Measurements from ENCODE around the gene GMDS. TPM values are rescaled to one million over a fixed set of nuclear protein-coding genes. Genes with fewer than 3 reads are reported as not detected.

The GMDS gene
- total RNA-seq, 3 donors from 2014 or later (not counting 1 experiment from before 2014, with no cell fraction given): 23.6 to 31.0 (median 26.4) TPM

DNA sequence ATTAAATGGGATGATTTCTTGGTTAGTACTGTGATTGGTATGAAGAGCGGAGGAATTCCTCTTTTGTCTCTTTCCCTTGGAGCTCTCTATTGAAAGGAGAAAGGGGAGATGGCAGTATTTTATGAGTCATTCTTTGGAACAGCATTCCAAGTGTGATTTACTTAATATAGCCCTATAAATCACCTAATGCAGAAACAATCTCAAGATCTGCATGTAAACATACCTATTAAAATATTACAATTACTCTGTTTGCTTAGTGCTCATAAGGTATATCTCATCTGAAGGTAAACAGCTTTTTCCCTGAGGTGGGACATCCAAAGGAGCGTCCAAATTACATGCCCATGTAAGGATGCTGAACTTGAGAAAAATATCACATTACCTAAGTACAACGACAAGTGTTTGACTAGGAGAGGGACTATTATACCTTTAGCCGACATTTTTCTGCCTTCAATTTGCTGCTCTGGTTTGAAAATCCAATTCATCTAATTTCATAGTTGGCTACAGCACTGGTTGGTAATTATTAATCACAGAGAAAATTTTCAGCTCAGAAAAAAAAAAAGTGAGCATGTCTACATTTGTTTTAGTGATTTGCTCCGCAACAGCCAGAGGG is 406.7 kb downstream of the GMDS start:
- H3K9me3 ChIP-seq (ENCODE audit: control insufficient read depth, insufficient read depth, low read length): no peaks in the 10 kb centered on the region
- Mint-ChIP-seq H3K9me3 (no peaks in the 10 kb centered on the region), H3K27ac (no peak overlapping the region), H3K36me3 (no peaks in the 10 kb centered on the region), H3K27me3 (ENCODE audit: low read depth in 2 of 2) (peaks cover 0 to 4% of the 10 kb centered on the region in 2 donors), H3K4me1 (no peaks in the 10 kb centered on the region), H3K4me3 (no peak overlapping the region)
- H3K4me3 ChIP-seq (ENCODE audit: low read length): no peak overlapping the region
- no peaks in the 10 kb centered on the region for H3K36me3 ChIP-seq (ENCODE audit: control insufficient read depth, insufficient read depth, low read length)
- H3K4me1 ChIP-seq (ENCODE audit: control insufficient read depth, insufficient read depth, low read length): no peaks in the 10 kb centered on the region
- no peaks in the 10 kb centered on the region for H3K27me3 ChIP-seq (ENCODE audit: control insufficient read depth, insufficient read depth, low read length)
- WGBS (ENCODE audit: insufficient coverage): 94% methylated on average over 5 of the region's 5 CpGs
- no peak overlapping the region for H3K27ac ChIP-seq (ENCODE audit: low read length)
- intact Hi-C loops (cut with micrococcal nuclease): no loop called here
- TF ChIP-seq, protein P1, sequence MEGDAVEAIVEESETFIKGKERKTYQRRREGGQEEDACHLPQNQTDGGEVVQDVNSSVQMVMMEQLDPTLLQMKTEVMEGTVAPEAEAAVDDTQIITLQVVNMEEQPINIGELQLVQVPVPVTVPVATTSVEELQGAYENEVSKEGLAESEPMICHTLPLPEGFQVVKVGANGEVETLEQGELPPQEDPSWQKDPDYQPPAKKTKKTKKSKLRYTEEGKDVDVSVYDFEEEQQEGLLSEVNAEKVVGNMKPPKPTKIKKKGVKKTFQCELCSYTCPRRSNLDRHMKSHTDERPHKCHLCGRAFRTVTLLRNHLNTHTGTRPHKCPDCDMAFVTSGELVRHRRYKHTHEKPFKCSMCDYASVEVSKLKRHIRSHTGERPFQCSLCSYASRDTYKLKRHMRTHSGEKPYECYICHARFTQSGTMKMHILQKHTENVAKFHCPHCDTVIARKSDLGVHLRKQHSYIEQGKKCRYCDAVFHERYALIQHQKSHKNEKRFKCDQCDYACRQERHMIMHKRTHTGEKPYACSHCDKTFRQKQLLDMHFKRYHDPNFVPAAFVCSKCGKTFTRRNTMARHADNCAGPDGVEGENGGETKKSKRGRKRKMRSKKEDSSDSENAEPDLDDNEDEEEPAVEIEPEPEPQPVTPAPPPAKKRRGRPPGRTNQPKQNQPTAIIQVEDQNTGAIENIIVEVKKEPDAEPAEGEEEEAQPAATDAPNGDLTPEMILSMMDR (IDR thresholded peaks at IDR 0.05): no peak
- DNase-seq: no peak
- no peak for ATAC-seq

DNA sequence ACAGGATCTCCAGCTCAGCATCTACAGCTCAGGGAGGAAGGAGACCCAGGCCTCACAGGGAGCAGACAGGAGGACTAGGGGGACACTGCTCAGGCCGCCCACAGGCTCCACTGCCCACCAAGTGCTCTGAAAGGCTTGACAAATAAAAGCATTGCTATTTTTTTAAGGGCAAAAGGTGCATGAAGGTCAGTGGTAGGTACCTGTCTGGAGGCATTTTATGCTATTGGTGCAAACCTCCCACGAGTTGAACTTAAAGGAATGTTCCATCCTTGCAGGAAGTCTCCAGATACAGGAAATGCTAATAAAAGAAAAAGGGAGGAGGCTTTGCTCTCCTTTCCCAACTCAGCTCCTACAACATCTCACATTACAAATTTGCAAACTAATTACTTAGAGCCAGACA is 407.6 kb downstream of the GMDS start:
- H3K27me3 Mint-ChIP-seq (ENCODE audit: low read depth in 2 of 2): peaks cover 0 to 4% of the 10 kb centered on the region in 2 donors
- no peaks in the 10 kb centered on the region for H3K27me3 ChIP-seq (ENCODE audit: control insufficient read depth, insufficient read depth, low read length)
- H3K4me1 Mint-ChIP-seq: peaks cover 0 to under 1% of the 10 kb centered on the region in 2 donors
- no peaks in the 10 kb centered on the region for H3K36me3 Mint-ChIP-seq
- DNase-seq: no peak
- H3K4me3 ChIP-seq (ENCODE audit: low read length): no peak overlapping the region
- H3K4me1 ChIP-seq (ENCODE audit: control insufficient read depth, insufficient read depth, low read length): no peaks in the 10 kb centered on the region
- TF ChIP-seq, protein P1 (IDR thresholded peaks at IDR 0.05): no peak
- H3K9me3 ChIP-seq (ENCODE audit: control insufficient read depth, insufficient read depth, low read length): no peaks in the 10 kb centered on the region
- no peak overlapping the region for H3K27ac Mint-ChIP-seq
- no peak for ATAC-seq
- intact Hi-C loops (cut with micrococcal nuclease): no loop called here
- no peak overlapping the region for H3K27ac ChIP-seq (ENCODE audit: low read length)
- H3K9me3 Mint-ChIP-seq: no peaks in the 10 kb centered on the region
- H3K36me3 ChIP-seq (ENCODE audit: control insufficient read depth, insufficient read depth, low read length): no peaks in the 10 kb centered on the region
- H3K4me3 Mint-ChIP-seq: no peak overlapping the region
- 83% methylated on average over 2 of the region's 2 CpGs for WGBS (ENCODE audit: insufficient coverage)

DNA sequence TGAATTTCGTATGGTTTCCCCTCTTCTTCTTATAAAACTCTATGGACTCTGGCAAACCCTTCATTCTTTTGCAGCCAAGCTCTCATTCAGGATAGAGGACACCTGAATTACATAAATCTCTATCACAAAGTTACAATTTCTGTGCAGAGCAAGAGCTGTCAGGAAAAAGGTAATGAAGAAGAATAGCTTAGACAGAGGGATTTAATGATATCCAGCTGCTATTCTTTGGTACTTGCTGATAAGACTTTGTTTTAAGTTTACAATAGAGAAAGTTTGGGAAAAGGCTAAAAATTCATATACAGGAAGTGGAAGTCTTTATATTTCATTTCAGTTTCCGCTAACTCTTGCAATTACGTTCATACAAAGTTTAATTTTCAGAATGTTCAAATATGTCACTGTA is 408.7 kb downstream of the GMDS start:
- Mint-ChIP-seq H3K4me3 (no peak overlapping the region), H3K4me1 (peaks cover 0 to 7% of the 10 kb centered on the region in 2 donors), H3K9me3 (no peaks in the 10 kb centered on the region), H3K27ac (no peak overlapping the region), H3K27me3 (ENCODE audit: low read depth in 2 of 2) (peaks cover 0 to 4% of the 10 kb centered on the region in 2 donors), H3K36me3 (no peaks in the 10 kb centered on the region)
- ATAC-seq (no peak), DNase-seq (no peak)
- WGBS (ENCODE audit: insufficient coverage): 100% methylated on average over 1 of the region's 3 CpGs
- H3K27me3 ChIP-seq (ENCODE audit: control insufficient read depth, insufficient read depth, low read length): no peaks in the 10 kb centered on the region
- H3K4me3 ChIP-seq (ENCODE audit: low read length): no peak overlapping the region
- intact Hi-C loops (cut with micrococcal nuclease): no loop called here
- H3K4me1 ChIP-seq (ENCODE audit: control insufficient read depth, insufficient read depth, low read length): no peaks in the 10 kb centered on the region
- H3K36me3 ChIP-seq (ENCODE audit: control insufficient read depth, insufficient read depth, low read length): no peaks in the 10 kb centered on the region
- no peaks in the 10 kb centered on the region for H3K9me3 ChIP-seq (ENCODE audit: control insufficient read depth, insufficient read depth, low read length)
- H3K27ac ChIP-seq (ENCODE audit: low read length): no peak overlapping the region
- TF ChIP-seq, protein P1 (IDR thresholded peaks at IDR 0.05): no peak
